Measurements from ENCODE around the gene STEAP1. TPM values are rescaled to one million over a fixed set of nuclear protein-coding genes. Genes with fewer than 3 reads are reported as not detected.
A peak's percentile ranks its signal among the peaks of the same experiment; 100 is the strongest.
"Not testable (repeated sequence)": the region's sequence is repeated elsewhere in the genome, so short reads cannot be mapped to it uniquely, and the experiment has no call there.

Gene STEAP1
- total and polyA plus RNA-seq, 9 donors: 4.8 to 15.5 (median 10.5) TPM

DNA sequence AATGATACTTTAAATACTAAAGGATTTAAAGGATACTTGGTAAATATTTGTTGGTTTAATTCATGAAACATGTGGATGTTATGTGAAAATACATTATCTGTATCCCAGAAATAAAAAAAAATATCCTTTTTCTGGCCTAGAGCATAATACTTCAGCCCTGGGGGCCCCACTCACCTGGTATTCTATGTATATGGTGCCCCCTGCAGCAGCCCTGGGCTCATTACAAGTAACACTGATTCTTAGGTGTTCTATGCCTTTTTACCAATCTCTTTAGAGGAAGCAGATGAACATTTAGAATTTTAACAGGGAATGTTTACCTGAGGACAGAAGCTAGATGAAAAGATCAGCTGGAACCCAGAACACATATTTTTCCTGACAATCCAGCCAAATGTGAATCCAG lies 4.8 kb upstream of the STEAP1 start:
- H3K27ac ChIP-seq; H3K4me1 ChIP-seq (ENCODE audit: insufficient read depth); H3K4me3 ChIP-seq; intact Hi-C loops (cut with DNase I); H3K27me3 ChIP-seq; H3K36me3 ChIP-seq; DNase-seq; H3K9me3 ChIP-seq: not testable (repeated sequence)

DNA sequence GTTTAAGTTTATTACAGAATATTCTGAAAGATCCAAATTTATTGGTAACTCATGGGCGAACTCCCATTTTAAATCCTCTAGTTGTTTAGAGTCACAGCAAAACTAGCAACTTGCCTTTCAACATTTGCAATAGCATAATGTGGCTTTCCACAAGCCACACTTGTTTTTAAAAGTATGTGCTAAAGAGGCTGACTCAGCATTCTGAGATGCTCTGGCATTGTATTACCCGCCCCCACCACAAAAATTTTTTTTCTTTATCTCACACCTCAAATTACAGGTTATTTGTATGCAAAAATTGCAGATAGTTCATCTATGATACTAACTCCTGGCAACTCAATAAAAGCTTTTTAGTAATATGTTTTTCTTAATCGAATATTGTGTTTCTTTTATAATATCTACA lies 2.4 kb upstream of the STEAP1 start:
- not testable (repeated sequence) for H3K36me3 ChIP-seq; DNase-seq; H3K4me1 ChIP-seq (ENCODE audit: insufficient read depth); H3K27ac ChIP-seq; H3K4me3 ChIP-seq; H3K9me3 ChIP-seq; H3K27me3 ChIP-seq
- WGBS, 3 donors: 57 to 70% (median 62%) methylated on average over 3 of the region's 3 CpGs
- intact Hi-C loops (cut with DNase I): loop anchor here in 3 of 4 donors (5.0 to 10.0 kb wide), 4 partner anchors 63 to 273 kb away; partner anchors contain the start of gene STEAP2 (in 1 of the 3)

DNA sequence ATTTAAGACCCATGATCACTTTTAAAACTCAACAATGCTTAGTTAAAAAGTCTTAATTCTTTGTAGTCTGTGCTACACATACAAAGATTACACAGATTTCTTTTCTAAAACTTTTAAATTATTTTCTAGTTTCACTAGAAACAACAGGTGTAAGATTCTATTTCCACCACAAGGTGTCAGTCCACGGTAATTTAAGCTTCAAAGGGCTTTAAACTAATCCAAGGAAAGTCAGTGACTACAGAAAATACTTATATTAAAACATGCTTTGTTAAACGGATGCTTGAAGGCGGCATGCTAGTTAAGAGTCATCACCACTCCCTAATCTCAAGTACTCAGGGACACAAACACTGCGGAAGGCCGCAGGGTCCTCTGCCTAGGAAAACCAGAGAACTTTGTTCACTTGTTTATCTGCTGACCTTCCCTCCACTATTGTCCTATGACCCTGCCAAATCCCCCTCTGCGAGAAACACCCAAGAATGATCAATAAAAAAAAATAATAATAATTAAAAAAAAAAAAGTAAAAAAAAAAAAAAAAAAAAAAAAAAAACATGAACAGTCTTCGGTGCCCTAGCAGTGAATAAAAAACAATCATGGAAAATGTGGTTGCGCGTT lies 1.5 kb upstream of the STEAP1 start:
- not testable (repeated sequence) for H3K9me3 ChIP-seq; H3K27ac ChIP-seq; H3K27me3 ChIP-seq; H3K4me1 ChIP-seq (ENCODE audit: insufficient read depth); DNase-seq; H3K4me3 ChIP-seq; H3K36me3 ChIP-seq
- intact Hi-C loops (cut with DNase I): loop anchor here in 3 of 4 donors (5.0 to 10.0 kb wide), 4 partner anchors 62 to 272 kb away; partner anchors contain the start of gene STEAP2 (in 1 of the 3)
- WGBS, 3 donors: 20 to 36% (median 29%) methylated on average over 9 of the region's 9 CpGs
- TF ChIP-seq, protein P1, sequence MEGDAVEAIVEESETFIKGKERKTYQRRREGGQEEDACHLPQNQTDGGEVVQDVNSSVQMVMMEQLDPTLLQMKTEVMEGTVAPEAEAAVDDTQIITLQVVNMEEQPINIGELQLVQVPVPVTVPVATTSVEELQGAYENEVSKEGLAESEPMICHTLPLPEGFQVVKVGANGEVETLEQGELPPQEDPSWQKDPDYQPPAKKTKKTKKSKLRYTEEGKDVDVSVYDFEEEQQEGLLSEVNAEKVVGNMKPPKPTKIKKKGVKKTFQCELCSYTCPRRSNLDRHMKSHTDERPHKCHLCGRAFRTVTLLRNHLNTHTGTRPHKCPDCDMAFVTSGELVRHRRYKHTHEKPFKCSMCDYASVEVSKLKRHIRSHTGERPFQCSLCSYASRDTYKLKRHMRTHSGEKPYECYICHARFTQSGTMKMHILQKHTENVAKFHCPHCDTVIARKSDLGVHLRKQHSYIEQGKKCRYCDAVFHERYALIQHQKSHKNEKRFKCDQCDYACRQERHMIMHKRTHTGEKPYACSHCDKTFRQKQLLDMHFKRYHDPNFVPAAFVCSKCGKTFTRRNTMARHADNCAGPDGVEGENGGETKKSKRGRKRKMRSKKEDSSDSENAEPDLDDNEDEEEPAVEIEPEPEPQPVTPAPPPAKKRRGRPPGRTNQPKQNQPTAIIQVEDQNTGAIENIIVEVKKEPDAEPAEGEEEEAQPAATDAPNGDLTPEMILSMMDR (IDR thresholded peaks at IDR 0.05): peak; percentile 32 to 67 (median 37)

DNA sequence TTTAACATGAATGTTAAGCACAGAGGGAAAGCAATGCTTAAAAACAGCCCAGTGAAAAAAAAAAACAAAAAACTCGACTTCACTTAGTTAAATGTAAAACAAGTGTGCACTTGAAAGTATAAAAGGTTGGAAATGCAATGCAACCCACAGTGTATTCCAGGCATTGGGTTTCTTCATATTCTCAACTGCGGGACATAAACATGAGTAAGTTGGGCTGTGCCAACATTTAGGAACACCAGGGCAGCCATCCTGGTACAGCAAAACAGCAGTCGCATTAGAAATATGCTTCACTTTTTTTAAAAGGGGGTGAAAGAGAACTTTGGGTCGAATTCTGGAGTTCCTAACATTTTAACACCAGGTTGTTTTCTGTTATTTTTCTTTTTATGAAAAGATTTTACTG lies 937 bp downstream of the STEAP1 start:
- Histone ChIP-seq H3K4me3 (no peak overlapping the region), H3K4me1 (ENCODE audit: insufficient read depth) (no peaks in the 10 kb centered on the region), H3K27ac (no peak overlapping the region), H3K9me3 (no peaks in the 10 kb centered on the region), H3K27me3 (no peaks in the 10 kb centered on the region), H3K36me3 (no peaks in the 10 kb centered on the region)
- DNase-seq: no peak
- TF ChIP-seq, protein P1 (IDR thresholded peaks at IDR 0.05): no peak
- TF ChIP-seq POLR2A (IDR thresholded peaks at IDR 0.05) (no peak), EP300 (IDR thresholded peaks at IDR 0.05) (no peak)
- WGBS, 3 donors: 77 to 84% (median 78%) methylated on average over 4 of the region's 4 CpGs
- intact Hi-C loops (cut with DNase I): loop anchor here in 3 of 4 donors (10.0 kb wide), 3 partner anchors 60 to 270 kb away; partner anchors contain the start of gene STEAP2 (in 1 of the 3)

DNA sequence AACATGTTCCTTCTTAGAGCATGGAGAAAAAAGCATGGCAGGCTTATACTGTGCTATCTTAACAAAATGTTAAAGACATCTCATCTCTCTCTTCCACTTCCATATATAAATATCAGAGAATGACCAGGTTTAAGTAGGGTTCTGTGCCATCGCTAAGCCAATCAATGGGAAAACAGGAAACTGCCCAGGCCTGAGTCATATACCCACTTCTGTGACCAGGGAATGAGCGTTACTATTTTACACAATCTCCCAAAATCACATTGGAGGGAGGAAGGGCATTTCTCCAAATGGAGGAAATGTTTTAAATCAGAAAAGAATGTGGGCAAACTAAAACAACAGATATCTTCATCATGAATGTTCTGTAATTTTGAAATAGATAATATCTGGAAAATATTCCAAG lies 3.1 kb downstream of the STEAP1 start:
- not testable (repeated sequence) for H3K9me3 ChIP-seq; H3K27me3 ChIP-seq; H3K4me3 ChIP-seq; H3K36me3 ChIP-seq; H3K27ac ChIP-seq; H3K4me1 ChIP-seq (ENCODE audit: insufficient read depth); DNase-seq
- intact Hi-C loops (cut with DNase I): loop anchor here in 3 of 4 donors (10.0 kb wide), 3 partner anchors 57 to 267 kb away; partner anchors contain the start of gene STEAP2 (in 1 of the 3)
- WGBS, 3 donors: 70 to 86% (median 79%) methylated on average over 2 of the region's 2 CpGs

DNA sequence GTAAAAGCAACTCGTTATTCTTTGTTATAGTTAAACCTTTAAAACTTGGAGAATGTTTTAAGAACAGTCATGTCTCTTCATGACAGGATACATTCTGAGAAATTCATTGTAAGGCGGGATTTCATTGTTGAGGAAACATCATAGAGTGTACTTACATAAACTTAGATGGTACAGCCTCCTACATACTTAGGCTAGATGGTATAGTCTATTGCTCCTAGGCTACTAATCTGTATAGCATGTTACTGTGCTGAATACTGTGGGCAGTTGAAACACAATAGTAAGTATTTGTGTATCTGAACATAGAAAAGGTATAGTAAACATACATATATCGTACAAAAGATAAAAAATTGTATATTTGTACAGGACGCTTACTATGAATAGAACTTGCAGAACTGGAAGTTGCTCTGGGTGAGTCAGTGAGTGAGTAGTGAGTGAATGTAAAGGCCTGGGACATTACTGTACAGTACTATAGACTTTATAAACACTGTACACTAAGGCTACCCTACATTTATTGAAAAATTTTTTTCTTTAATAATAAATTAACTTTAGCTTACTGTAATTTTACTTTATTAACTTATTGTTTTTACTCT lies 3.6 kb downstream of the STEAP1 start:
- intact Hi-C loops (cut with DNase I): loop anchor here in 3 of 4 donors (10.0 kb wide), 3 partner anchors 57 to 267 kb away; partner anchors contain the start of gene STEAP2 (in 1 of the 3)
- H3K27ac ChIP-seq; H3K36me3 ChIP-seq; H3K9me3 ChIP-seq; H3K4me3 ChIP-seq; H3K27me3 ChIP-seq; DNase-seq; H3K4me1 ChIP-seq (ENCODE audit: insufficient read depth): not testable (repeated sequence)
- WGBS, 3 donors: 70 to 79% (median 72%) methylated on average over 3 to 4 of the region's 4 CpGs
